ENCODE results near the gene E2F8.

E2F8 gene

DNA sequence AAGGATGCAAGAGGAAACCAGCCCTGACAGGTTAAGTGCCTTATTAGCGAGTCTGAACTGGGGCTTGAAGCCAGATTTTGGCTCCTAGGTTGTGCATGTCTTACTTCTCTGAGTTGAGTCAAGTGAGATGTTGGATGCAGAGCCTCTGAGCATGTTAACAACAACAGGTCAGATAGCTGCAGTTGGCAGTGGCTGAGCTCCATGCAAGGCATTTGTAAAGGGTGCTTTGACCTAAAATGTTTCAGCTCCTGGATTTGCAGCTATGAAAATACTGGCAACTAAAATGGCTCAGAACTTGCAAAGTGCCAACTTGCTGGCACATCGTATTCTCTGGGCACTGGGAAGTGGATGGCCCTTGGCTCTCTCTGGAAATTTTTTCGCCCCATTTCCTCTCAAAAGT lies 22.5 kb downstream of the E2F8 start:
- no peak for DNase-seq

- no peak for DNase-seq
These were observed 23.9 kb downstream of the E2F8 start for GRCh38 chr11:19216709-19217374.

DNA sequence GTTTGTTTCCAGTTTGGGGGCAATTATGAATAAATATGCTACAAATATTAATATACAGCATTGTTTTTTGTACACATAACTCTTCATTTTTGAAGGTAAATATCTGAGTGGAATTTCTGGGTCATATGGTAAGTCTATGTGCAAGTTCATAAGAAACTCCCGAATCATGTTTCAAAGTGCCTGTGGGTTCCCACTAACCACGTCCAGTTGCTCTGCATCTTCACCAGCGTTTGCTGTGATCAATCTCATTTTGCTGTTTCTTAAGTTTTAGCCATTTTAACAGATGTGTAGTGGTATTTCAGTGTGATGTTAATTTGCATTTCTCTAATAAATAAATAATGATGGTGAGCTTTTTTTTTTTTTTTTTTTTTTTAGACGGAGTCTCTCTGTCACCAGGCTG lies 24.7 kb downstream of the E2F8 start:
- no peak for DNase-seq

- DNase-seq: no peak
These were observed 31.0 kb downstream of the E2F8 start for GRCh38 chr11:19209617-19210370.

DNA sequence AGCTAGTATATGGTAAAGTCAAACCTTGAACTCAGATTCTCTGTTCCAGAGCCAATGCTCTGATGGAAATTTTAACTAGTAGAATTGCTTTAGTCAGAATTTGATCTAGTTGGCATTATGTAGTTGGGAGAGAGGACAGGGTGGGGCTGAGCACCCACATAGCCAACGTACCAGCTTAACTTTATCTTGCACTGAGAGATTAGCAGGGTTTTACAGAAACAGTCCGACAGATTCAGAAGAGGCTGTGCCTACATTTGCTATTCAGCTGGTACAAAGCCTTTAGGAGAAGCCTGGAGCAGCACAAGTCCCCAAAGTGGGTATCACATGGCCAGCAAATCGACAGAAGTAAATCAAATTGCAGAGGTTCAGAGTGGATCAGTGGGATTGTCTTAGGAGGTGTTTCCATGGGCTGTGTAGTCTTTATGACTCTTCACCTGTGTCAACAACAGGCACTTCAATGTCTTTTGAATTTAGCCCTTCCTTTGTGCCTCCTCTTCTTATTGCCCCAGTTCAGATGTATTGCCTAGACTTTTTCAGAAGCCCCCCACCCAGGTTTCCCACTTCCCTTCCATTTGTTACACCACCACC lies 31.7 kb downstream of the E2F8 start:
- DNase-seq: no peak

DNA sequence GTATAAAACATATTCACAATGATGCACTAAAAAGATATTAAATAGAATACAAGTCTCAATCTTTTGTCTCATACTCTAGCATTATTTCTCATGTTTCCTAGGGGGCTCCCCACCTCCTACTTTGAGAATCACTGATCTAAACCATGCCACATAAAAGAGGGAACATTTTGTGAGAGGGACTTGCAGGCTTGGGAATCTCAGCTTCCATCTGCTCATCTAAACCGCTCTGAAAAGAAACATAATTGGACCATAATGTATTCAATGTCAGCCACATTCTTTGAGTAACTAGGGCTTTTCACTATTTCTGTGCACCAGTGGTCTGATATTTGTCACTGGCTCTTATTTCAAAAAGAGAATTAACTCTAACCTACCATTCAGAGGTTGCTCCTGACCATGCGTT lies 32.6 kb downstream of the E2F8 start:
- DNase-seq: no peak

- no peak for DNase-seq
These were observed 35.9 kb downstream of the E2F8 start for GRCh38 chr11:19204836-19205235.

- DNase-seq: no peak
These were observed 38.8 kb downstream of the E2F8 start, which contains the start of gene CSRP3 for GRCh38 chr11:19201737-19202605. CSRP3 (minus strand) TSS chr11:19201983; CDS start chr11:19192448, 9,535 bp downstream.

GRCh38 chr11:19200410-19201201 lies 40.1 kb downstream of the E2F8 start:
- DNase-seq: peak; percentile 76

GRCh38 chr11:19199771-19200170 lies 41.0 kb downstream of the E2F8 start:
- no peak for DNase-seq

- no peak for DNase-seq
These were observed 41.7 kb downstream of the E2F8 start for GRCh38 chr11:19199048-19199447.

GRCh38 chr11:19196432-19196831 lies 44.3 kb downstream of the E2F8 start:
- DNase-seq: no peak

DNA sequence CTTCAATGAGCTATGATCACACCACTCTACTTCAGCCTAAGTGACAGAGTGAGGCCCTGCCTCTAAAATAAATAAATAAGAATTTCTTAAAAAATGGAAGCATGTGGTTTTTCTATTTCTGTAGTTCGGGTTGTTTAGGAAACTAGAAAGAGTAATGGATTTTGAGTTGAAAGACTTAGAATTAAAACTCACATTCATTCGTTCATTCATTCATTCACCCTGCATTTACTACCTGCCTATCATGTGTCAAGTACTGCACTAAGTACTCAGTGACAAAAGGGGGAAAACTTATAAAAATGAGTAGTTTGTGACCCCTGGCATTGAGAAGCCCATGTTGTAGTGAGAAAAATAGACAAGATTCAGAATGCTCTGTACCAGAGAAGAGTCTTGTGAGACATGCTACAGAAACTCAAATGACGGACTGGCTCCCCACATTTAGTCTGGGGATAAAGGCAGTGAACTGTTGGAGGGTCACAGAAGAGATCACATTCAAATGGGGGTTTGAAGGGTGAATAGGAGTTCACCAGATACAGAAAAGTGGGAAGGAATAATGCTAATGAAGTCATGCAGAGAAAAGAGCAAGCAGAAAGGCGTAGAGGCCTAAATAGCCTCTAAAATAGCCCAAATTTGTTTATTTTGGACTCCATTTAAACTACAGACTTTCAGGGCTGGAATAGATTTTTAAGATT lies 46.0 kb downstream of the E2F8 start:
- DNase-seq: no peak

DNA sequence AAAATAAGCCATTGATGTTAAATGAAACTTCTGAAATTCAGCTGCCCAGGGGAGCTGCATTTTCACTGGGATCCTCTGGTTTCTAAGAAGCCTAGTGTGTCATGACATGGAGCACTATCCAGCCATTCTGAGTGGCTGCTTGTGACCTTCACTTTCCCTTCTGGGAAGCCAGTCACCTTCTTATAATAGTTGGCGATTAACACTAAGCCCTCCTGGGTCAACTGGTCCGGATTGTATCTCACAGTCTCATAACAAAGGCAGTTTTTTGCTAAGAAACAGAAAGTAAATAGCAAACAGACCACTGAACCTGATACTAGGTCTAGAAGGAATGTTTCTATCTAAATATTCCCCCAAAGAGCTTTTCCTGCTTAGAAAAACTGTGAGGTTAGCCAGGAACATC lies 46.8 kb downstream of the E2F8 start:
- no peak for DNase-seq

DNA sequence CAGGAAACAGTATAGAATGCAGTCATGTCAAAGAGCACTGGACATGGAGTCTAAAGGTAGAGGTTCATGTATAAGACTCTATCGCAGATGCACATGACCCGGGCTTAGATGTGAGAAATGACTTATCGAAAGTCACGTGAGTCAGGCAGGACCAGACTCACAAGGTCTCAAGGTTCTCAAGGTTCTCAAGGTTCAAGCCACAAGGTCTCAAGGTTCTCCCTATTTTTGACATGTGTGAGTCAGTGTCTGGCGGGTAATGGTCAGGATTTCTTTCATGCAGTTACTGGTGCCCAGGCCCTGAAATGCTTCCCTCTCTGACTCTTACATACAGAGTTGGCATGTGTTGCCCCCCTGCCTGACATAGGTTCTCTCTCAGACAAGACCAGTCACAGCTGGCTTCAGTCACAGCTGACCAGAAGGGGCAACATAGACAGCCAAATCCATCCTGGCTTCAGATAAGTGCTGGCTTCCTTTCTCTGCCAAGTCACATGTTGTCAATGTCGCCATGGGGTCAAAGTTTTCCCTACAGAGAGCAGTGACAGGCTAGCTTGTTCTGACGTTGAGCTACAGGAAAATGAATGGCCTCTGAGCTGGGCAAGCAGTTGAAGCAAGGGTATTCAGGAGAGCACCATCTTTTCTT lies 49.1 kb downstream of the E2F8 start:
- no peak for DNase-seq

DNA sequence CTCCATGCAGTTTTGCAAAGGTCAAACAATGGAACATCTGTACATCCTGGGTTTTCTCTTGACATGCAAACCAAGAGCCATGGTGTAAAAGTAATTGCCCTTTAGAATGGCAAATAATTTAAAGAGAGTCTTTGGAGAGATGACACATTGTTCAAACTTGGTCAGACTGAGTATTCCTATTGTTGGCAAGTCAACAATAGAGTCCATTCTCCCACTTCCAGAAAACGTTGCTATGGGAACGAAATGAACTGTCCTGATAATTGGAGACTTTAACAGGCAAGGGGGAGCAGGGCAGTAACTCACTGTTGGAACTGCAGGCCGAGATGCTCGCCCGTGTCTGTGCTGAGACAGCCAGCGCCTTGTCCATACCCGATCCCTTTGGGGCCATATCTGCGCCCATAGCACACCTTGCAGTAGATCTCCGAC lies 52.9 kb downstream of the E2F8 start:
- no peak for DNase-seq

- DNase-seq: no peak
These were observed 53.5 kb downstream of the E2F8 start for GRCh38 chr11:19187114-19187832.

GRCh38 chr11:19185516-19186052 lies 55.2 kb downstream of the E2F8 start:
- no peak for DNase-seq

GRCh38 chr11:19185036-19185435 lies 55.7 kb downstream of the E2F8 start:
- DNase-seq: no peak

GRCh38 chr11:19183646-19184045 lies 57.1 kb downstream of the E2F8 start:
- DNase-seq: no peak
